ENCODE measurements around the gene ACVRL1. TPM values are rescaled to one million over a fixed set of nuclear protein-coding genes. Genes with fewer than 3 reads are reported as not detected.

ACVRL1 gene
- total and polyA plus RNA-seq, 2 donors (not counting 1 experiment from before 2014, with no cell fraction given), result not detected

- ATAC-seq (ENCODE audit: low read depth) (no peak), DNase-seq (no peak)
- Histone ChIP-seq H3K4me2 (replicated peaks; ENCODE audit: low read depth, low read length, poor library complexity, severe bottlenecking) (no peak overlapping the region), H3K9me3 (ENCODE audit: control extremely low read depth in 1 of 3, control insufficient read depth in 2 of 3, insufficient read depth in 1 of 3, low read length in 2 of 3) (peaks cover 0 to 11% (median 0%) of the 10 kb centered on the region in 3 donors), H3K9ac (ENCODE audit: low read length) (no peak overlapping the region), H3K4me1 (ENCODE audit: control insufficient read depth in 2 of 2, insufficient read depth in 2 of 2, low read length in 2 of 2) (peaks cover 33 to 50% of the 10 kb centered on the region in 2 donors), H3K79me2 (ENCODE audit: control insufficient read depth, insufficient read depth, low read length) (no peaks in the 10 kb centered on the region), H3K27ac (ENCODE audit: low read length in 2 of 2) (no peak overlapping the region), H3K27me3 (replicated peaks in 1 of 4; ENCODE audit: control extremely low read depth in 1 of 4, control insufficient read depth in 3 of 4, insufficient read depth in 4 of 4, low read length in 3 of 4) (peaks cover 0 to 86% (median 44%) of the 10 kb centered on the region in 4 experiments), H3K36me3 (replicated peaks in 1 of 2; ENCODE audit: control extremely low read depth in 1 of 2, control insufficient read depth in 1 of 2, extremely low read depth in 1 of 2, insufficient read depth in 2 of 2, low read length in 1 of 2) (no peaks in the 10 kb centered on the region), H4K20me1 (ENCODE audit: control insufficient read depth, insufficient read depth, low read length, poor library complexity, severe bottlenecking) (no peaks in the 10 kb centered on the region), H2AFZ (ENCODE audit: insufficient read depth, low read depth, low read length, poor library complexity, severe bottlenecking) (no peak overlapping the region), H3K4me3 (ENCODE audit: control extremely low read depth in 1 of 5, extremely low read depth in 1 of 5, insufficient read depth in 1 of 5, low read depth in 2 of 5, low read length in 4 of 5) (no peak overlapping the region)
- peaks cover 30% of the 10 kb centered on the region for H3K4me1 Mint-ChIP-seq
- TF ChIP-seq EZH2 (IDR thresholded peaks at IDR 0.05; ENCODE audit: borderline replicate concordance, insufficient read depth, low read depth, low read length, poor library complexity, severe bottlenecking) (no peak), CTCF (IDR thresholded peaks at IDR 0.05) (no peak)
- no peaks in the 10 kb centered on the region for H3K9me3 Mint-ChIP-seq (ENCODE audit: insufficient read depth)
- H3K4me3 Mint-ChIP-seq, result no peak overlapping the region
- ChIA-PET POLR2A (no interaction called here), CTCF (interaction anchor here (0.6 to 1.2 kb wide), 2 partner anchors 47 to 272 kb away, joined by 3 read pairs; no protein-coding TSS in a partner anchor)
- intact Hi-C loops (cut with micrococcal nuclease), result no loop called here
- H3K27me3 Mint-ChIP-seq, result peaks cover 59% of the 10 kb centered on the region
- no peak overlapping the region for H3K27ac Mint-ChIP-seq
Measured at GRCh38 chr12:51867371-51867770, 39.9 kb upstream of the ACVRL1 start.

- Histone ChIP-seq H3K4me3 (ENCODE audit: control extremely low read depth in 1 of 5, extremely low read depth in 1 of 5, insufficient read depth in 1 of 5, low read depth in 2 of 5, low read length in 4 of 5) (no peak overlapping the region), H4K20me1 (ENCODE audit: control insufficient read depth, insufficient read depth, low read length, poor library complexity, severe bottlenecking) (no peaks in the 10 kb centered on the region), H3K27me3 (replicated peaks in 1 of 4; ENCODE audit: control extremely low read depth in 1 of 4, control insufficient read depth in 3 of 4, insufficient read depth in 4 of 4, low read length in 3 of 4) (peaks cover 0 to 88% (median 44%) of the 10 kb centered on the region in 4 experiments), H3K4me2 (replicated peaks; ENCODE audit: low read depth, low read length, poor library complexity, severe bottlenecking) (no peak overlapping the region), H2AFZ (ENCODE audit: insufficient read depth, low read depth, low read length, poor library complexity, severe bottlenecking) (no peak overlapping the region), H3K9ac (ENCODE audit: low read length) (no peak overlapping the region), H3K9me3 (ENCODE audit: control extremely low read depth in 1 of 3, control insufficient read depth in 2 of 3, insufficient read depth in 1 of 3, low read length in 2 of 3) (peaks cover 0 to 11% (median 0%) of the 10 kb centered on the region in 3 donors), H3K36me3 (replicated peaks in 1 of 2; ENCODE audit: control extremely low read depth in 1 of 2, control insufficient read depth in 1 of 2, extremely low read depth in 1 of 2, insufficient read depth in 2 of 2, low read length in 1 of 2) (no peaks in the 10 kb centered on the region), H3K4me1 (ENCODE audit: control insufficient read depth in 2 of 2, insufficient read depth in 2 of 2, low read length in 2 of 2) (peaks cover 33 to 50% of the 10 kb centered on the region in 2 donors), H3K79me2 (ENCODE audit: control insufficient read depth, insufficient read depth, low read length) (no peaks in the 10 kb centered on the region), H3K27ac (ENCODE audit: low read length in 2 of 2) (no peak overlapping the region)
- no peak for DNase-seq
- Mint-ChIP-seq H3K9me3 (ENCODE audit: insufficient read depth) (no peaks in the 10 kb centered on the region), H3K4me1 (peaks cover 30% of the 10 kb centered on the region), H3K27me3 (peaks cover 60% of the 10 kb centered on the region), H3K4me3 (peak overlapping the region; percentile 52), H3K27ac (no peak overlapping the region)
- ChIA-PET CTCF (no interaction called here), POLR2A (no interaction called here)
- no peak for ATAC-seq (ENCODE audit: low read depth)
- TF ChIP-seq CTCF (IDR thresholded peaks at IDR 0.05) (no peak), EZH2 (IDR thresholded peaks at IDR 0.05; ENCODE audit: borderline replicate concordance, insufficient read depth, low read depth, low read length, poor library complexity, severe bottlenecking) (no peak)
- intact Hi-C loops (cut with micrococcal nuclease), result no loop called here
- WGBS (ENCODE audit: insufficient coverage), result 88% methylated on average over 10 of the region's 12 CpGs
Measured at GRCh38 chr12:51867796-51868428, 39.4 kb upstream of the ACVRL1 start.

Measured in B cell (primary cell).